IMR-90 (cell line): ENCODE measurements around the gene KRTDAP. TPM values are rescaled to one million over a fixed set of nuclear protein-coding genes. Genes with fewer than 3 reads are reported as not detected.

ENCODE experiments used
- ATAC-seq: fragments of 200-7000 bp; cut with Tn5 transposase; 2 replicates; pipeline ENCODE4 v1.9.1; 2020; ENCODE audit warnings: low read depth, mild to moderate bottlenecking, moderate library complexity
- BruUV-seq: library from RNA; stranded (reverse); fragments of 400-500 nt; replicated peaks from 2 replicates; lab custom pipeline; 2021; lab: Mats Ljungman, UMichigan
- CTCF ChIA-PET: fragments of 300-600 bp; formaldehyde crosslinking; extraction: SDS; loops from one replicate; lab custom pipeline; 2021; ENCODE audit warnings: antibody characterized with exemption; lab: Yijun Ruan, JAX
- POLR2A ChIA-PET: fragments of 300-600 bp; sonication (Branson Sonifier 250); formaldehyde crosslinking; loops from one replicate; lab custom pipeline; 2022; ENCODE audit warnings: antibody characterized with exemption; ENCODE audit not compliant: unreplicated experiment; lab: Charles Lee
- DNase-seq: peaks from one replicate; pipeline ENCODE4 v3.0.0; 2013
- H2AFZ ChIP-seq: replicated peaks from 2 replicates; pipeline ENCODE3; 2013; ENCODE audit warnings: low read length, mild to moderate bottlenecking; ENCODE audit not compliant: poor library complexity
- H2AK5ac ChIP-seq: 2 replicates; pipeline ENCODE4 v1.6.1; 2013; ENCODE audit warnings: low read depth, low read length, inconsistent platforms
- H2AK9ac ChIP-seq: replicated peaks from 2 replicates; pipeline ENCODE3; 2013; ENCODE audit warnings: mild to moderate bottlenecking, low read depth, low read length, moderate library complexity; ENCODE audit not compliant: poor library complexity
- H2BK120ac ChIP-seq: 2 replicates; pipeline ENCODE4 v1.6.1; 2013; ENCODE audit warnings: low read depth, low read length, inconsistent platforms
- H2BK15ac ChIP-seq: 3 replicates; pipeline ENCODE4 v1.6.1; 2013; ENCODE audit warnings: low read depth, low read length, inconsistent platforms
- H2BK20ac ChIP-seq: 2 replicates; pipeline ENCODE4 v1.6.1; 2013; ENCODE audit warnings: low read depth, mild to moderate bottlenecking, inconsistent platforms, low read length, moderate library complexity
- H2BK5ac ChIP-seq: 2 replicates; pipeline ENCODE4 v1.6.1; 2013; ENCODE audit warnings: mild to moderate bottlenecking, low read depth, low read length, inconsistent platforms; ENCODE audit not compliant: poor library complexity, severe bottlenecking
- H3K14ac ChIP-seq: replicated peaks from 2 replicates; pipeline ENCODE4 v1.6.1; 2013; ENCODE audit warnings: low read depth, low read length, inconsistent platforms
- H3K18ac ChIP-seq: 2 replicates; pipeline ENCODE4 v1.6.1; 2013; ENCODE audit warnings: low read depth, low read length, control low read depth
- H3K23ac ChIP-seq: 2 replicates; pipeline ENCODE4 v1.6.1; 2013; ENCODE audit warnings: low read depth, low read length, inconsistent platforms
- H3K27ac ChIP-seq: 2 replicates; pipeline ENCODE4 v1.5.1; 2013; ENCODE audit warnings: mild to moderate bottlenecking, control low read depth, low read length; ENCODE audit not compliant: insufficient read depth
- H3K27me3 ChIP-seq: 2 replicates; pipeline ENCODE4 v1.6.1; 2013; ENCODE audit warnings: low read length; ENCODE audit not compliant: control insufficient read depth, insufficient read depth
- H3K36me3 ChIP-seq: 2 replicates; pipeline ENCODE4 v1.6.1; 2013; ENCODE audit warnings: low read length, mixed read lengths; ENCODE audit not compliant: control insufficient read depth, insufficient read depth
- H3K4ac ChIP-seq: 2 replicates; pipeline ENCODE4 v1.6.1; 2013; ENCODE audit warnings: low read depth, low read length, inconsistent platforms
- H3K4me1 ChIP-seq: 2 replicates; pipeline ENCODE4 v1.6.1; 2013; ENCODE audit warnings: low read length, mixed read lengths; ENCODE audit not compliant: control insufficient read depth, insufficient read depth
- H3K4me2 ChIP-seq: 2 replicates; pipeline ENCODE4 v1.6.1; 2013; ENCODE audit warnings: low read depth, mild to moderate bottlenecking, control low read depth, low read length, moderate library complexity
- H3K4me3 ChIP-seq: 2 replicates; pipeline ENCODE4 v1.5.1; 2013; ENCODE audit warnings: low read depth, mild to moderate bottlenecking, control low read depth, low read length, moderate library complexity; ENCODE audit not compliant: insufficient read depth
- H3K56ac ChIP-seq: 2 replicates; pipeline ENCODE4 v1.6.1; 2013; ENCODE audit warnings: low read length, inconsistent platforms; ENCODE audit not compliant: insufficient read depth; ENCODE audit errors: extremely low read depth
- H3K79me1 ChIP-seq, 2 experiments: 2 replicates each; pipeline ENCODE4 v1.6.1; 2013; ENCODE audit warnings: low read length in 2 of 2, inconsistent platforms in 1 of 2, low read depth in 1 of 2
- H3K9ac ChIP-seq: 2 replicates; pipeline ENCODE4 v1.6.1; 2013; ENCODE audit warnings: low read depth, low read length, control low read depth
- H3K9me1 ChIP-seq: 2 replicates; pipeline ENCODE4 v1.6.1; 2013; ENCODE audit warnings: low read length, inconsistent platforms; ENCODE audit not compliant: insufficient read depth
- H3K9me3 ChIP-seq: 2 replicates; pipeline ENCODE4 v1.6.1; 2013; ENCODE audit warnings: low read length; ENCODE audit not compliant: control insufficient read depth, insufficient read depth
- H4K20me1 ChIP-seq: 2 replicates; pipeline ENCODE4 v1.6.1; 2013; ENCODE audit warnings: low read length, inconsistent platforms; ENCODE audit not compliant: insufficient read depth
- H4K5ac ChIP-seq: 2 replicates; pipeline ENCODE4 v1.6.1; 2013; ENCODE audit warnings: mild to moderate bottlenecking, low read depth, low read length, control low read depth
- H4K8ac ChIP-seq, 2 experiments: 2 replicates each; pipeline ENCODE4 v1.6.1; 2013; ENCODE audit warnings: low read depth in 2 of 2, low read length in 2 of 2, control low read depth in 1 of 2, inconsistent platforms in 1 of 2
- H4K91ac ChIP-seq: 2 replicates; pipeline ENCODE4 v1.6.1; 2013; ENCODE audit warnings: low read depth, low read length, inconsistent platforms; ENCODE audit not compliant: insufficient read depth
- BHLHE40 ChIP-seq: fragments of 150-350 bp; IDR thresholded peaks from 2 replicates; pipeline ENCODE4 v1.6.1; 2016; ENCODE audit warnings: mild to moderate bottlenecking, low read depth, low read length
- MAZ ChIP-seq: IDR thresholded peaks from 2 replicates; pipeline ENCODE4 v1.6.1; 2012; ENCODE audit warnings: low read depth, mild to moderate bottlenecking, low read length, improper control_type of control experiment, moderate library complexity, borderline replicate concordance
- MXI1 ChIP-seq: IDR thresholded peaks from 2 replicates; pipeline ENCODE4 v1.6.1; 2012; ENCODE audit warnings: low read depth, mild to moderate bottlenecking, low read length, moderate library complexity, borderline replicate concordance
- WGBS, 2 experiments: methylation state at CpG; one replicate each; pipeline versions ENCODE4 v1.1.5 to v1.1.7; 2013; ENCODE audit warnings: missing lambda C conversion rate in 2 of 2; ENCODE audit not compliant: insufficient read length in 1 of 2; ENCODE audit errors: extremely low coverage in 2 of 2; 5-methylcytosine and 5-hydroxymethylcytosine counted together
- dilution Hi-C: fragments of 300-500 bp; cut with HindIII; formaldehyde crosslinking; loops from one replicate; pipeline ENCODE4 v1.14.3; 2018; ENCODE audit warnings: low sequenced_read_pairs; ENCODE audit not compliant: unreplicated experiment
- in situ Hi-C: fragments of 300-500 bp; cut with MboI; formaldehyde crosslinking; loops from 3 replicates; pipeline ENCODE4 v1.14.3; 2019; ENCODE audit warnings: low sequenced_read_pairs, inconsistent platforms, mixed read lengths
- intact Hi-C: fragments of 100-400 bp; cut with micrococcal nuclease; formaldehyde crosslinking; loops from 2 replicates; pipeline ENCODE4 v1.10.0; 2022
- polyA plus RNA-seq, 3 experiments: library from polyadenylated mRNA; depleted of rRNA; stranded (reverse); fragments of >200 nt; gene quantifications; 2 replicates each; pipeline ENCODE4 v1.2.3, GENCODE V29; 2012; ENCODE audit warnings: low replicate concordance in 1 of 3
- total RNA-seq: library from RNA; depleted of rRNA; stranded (reverse); fragments of >200 nt; gene quantifications from 2 replicates; pipeline ENCODE4 v1.2.3, GENCODE V29; 2012
- TF ChIP-seq, protein P1 (sequence below): conservative IDR thresholded peaks from 2 replicates; pipeline ENCODE4 v1.5.1; 2012; ENCODE audit warnings: mild to moderate bottlenecking, low read depth, low read length, improper control_type of control experiment

Gene KRTDAP
- total and polyA plus RNA-seq, 2 of the 4 experiments (the other 2 are of a cell fraction), result not detected

DNA sequence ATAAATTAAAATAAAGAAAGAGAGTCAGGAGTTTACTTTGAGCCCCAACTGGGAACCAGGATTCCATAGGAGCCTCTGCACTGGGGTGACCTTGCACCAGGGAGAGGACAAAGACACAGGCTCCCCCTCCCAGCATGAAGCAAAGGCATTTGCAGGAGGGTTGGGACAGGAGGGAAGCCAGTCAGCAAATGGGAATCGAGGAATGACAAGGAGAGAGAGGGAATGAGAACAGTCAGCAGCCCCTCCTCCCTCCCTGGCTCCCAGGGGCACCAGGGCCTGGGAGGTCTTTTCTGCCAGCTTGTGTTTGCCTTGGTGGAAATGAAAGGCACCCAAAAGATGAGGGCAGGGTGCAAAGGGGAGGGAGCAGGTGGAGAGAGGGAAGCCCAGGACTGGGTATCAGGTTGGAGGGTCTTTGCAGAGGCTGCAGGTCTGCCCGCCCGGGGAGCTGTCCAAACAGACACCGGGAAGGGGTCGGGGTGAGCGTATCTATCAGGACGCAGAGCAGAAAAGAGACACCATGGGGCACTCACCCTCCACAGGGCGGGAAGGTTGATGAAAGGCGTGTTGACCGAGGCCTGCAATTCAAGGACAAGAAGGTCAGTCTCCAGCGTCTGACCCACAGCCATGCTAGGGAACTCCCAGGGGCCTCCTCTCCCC lies 34.0 kb upstream of the KRTDAP start:
- Histone ChIP-seq H2BK15ac (no peak overlapping the region), H3K9me1 (peaks cover 14% of the 10 kb centered on the region), H2BK120ac (no peak overlapping the region), H2AK5ac (no peak overlapping the region), H3K27ac (no peak overlapping the region), H3K14ac (no peak overlapping the region), H4K5ac (no peak overlapping the region), H3K4me1 (peaks cover 4% of the 10 kb centered on the region), H3K56ac (no peak overlapping the region), H3K4me2 (no peak overlapping the region), H3K36me3 (no peaks in the 10 kb centered on the region), H2AFZ (no peak overlapping the region), H3K27me3 (peaks cover 7% of the 10 kb centered on the region), H4K20me1 (no peaks in the 10 kb centered on the region), H3K23ac (no peak overlapping the region), H2AK9ac (no peak overlapping the region), H3K4ac (no peak overlapping the region), H3K18ac (no peak overlapping the region), H3K79me1 (no peaks in the 10 kb centered on the region), H4K8ac (no peak overlapping the region), H4K91ac (no peak overlapping the region), H3K9me3 (no peaks in the 10 kb centered on the region), H3K9ac (no peak overlapping the region), H2BK5ac (no peak overlapping the region), H2BK20ac (no peak overlapping the region), H3K4me3 (no peak overlapping the region)
- TF ChIP-seq BHLHE40 (no peak), MAZ (no peak), MXI1 (no peak)
- TF ChIP-seq, protein P1, sequence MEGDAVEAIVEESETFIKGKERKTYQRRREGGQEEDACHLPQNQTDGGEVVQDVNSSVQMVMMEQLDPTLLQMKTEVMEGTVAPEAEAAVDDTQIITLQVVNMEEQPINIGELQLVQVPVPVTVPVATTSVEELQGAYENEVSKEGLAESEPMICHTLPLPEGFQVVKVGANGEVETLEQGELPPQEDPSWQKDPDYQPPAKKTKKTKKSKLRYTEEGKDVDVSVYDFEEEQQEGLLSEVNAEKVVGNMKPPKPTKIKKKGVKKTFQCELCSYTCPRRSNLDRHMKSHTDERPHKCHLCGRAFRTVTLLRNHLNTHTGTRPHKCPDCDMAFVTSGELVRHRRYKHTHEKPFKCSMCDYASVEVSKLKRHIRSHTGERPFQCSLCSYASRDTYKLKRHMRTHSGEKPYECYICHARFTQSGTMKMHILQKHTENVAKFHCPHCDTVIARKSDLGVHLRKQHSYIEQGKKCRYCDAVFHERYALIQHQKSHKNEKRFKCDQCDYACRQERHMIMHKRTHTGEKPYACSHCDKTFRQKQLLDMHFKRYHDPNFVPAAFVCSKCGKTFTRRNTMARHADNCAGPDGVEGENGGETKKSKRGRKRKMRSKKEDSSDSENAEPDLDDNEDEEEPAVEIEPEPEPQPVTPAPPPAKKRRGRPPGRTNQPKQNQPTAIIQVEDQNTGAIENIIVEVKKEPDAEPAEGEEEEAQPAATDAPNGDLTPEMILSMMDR, result no peak
- WGBS, 2 experiments, result 50% methylated on average over 5 of the region's 11 CpGs; no CpG with 5 or more reads in 1 of the 2 experiments
- ATAC-seq (no peak), DNase-seq (no peak)
- dilution Hi-C loops, result no loop called here
- POLR2A ChIA-PET, result no interaction called here
- CTCF ChIA-PET, result no interaction called here
- intact Hi-C loops, result no loop called here
- in situ Hi-C loops, result no loop called here
- no TSS peak for BruUV-seq
